Activated gamma-delta T cell treated with Interleukin-2 at 50 U/mL for 16 hours (primary cell): Measurements from ENCODE around the gene VAC14.

Experiments used
- DNase-seq: peaks from one replicate; pipeline ENCODE4 v3.0.0-alpha.2; 2020

The VAC14 gene

DNA sequence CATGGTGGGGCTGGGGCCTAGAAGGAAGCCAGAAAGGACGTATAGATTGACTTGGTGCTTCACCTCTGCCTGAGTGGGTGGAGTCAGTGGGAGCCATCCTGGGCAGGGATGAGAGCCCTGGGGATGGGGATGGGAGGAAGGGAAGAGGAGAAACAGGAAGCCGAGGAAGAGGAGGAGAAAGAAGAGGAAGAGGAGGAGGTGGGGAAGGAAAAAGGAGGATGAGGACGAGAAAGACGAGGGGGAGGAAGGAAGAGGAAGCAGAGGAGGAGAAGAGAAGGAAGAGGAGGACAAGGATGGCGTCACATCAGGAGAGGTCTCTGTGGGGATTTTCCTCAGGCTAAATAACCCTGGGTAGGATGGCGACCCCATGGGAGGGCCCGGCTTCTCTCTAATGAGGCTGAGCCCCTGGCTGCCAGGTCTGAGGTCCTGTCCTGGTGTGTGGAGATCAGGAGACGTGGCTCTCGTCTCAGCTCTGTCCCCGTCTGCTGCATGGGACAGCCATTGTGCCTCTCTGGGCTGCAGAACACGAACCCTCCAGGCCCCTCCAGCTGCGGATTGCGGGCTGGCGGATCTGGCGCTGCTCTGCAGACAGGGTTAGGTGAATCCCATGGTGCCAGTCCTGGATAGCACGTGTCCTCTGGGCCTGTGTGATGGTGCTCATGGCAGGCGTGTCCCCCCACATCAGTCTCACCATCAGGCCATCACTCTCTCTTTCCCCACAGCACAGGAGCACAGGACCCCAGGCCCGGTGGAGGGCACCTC is 79.6 kb downstream of the VAC14 start:
- DNase-seq: no peak

DNA sequence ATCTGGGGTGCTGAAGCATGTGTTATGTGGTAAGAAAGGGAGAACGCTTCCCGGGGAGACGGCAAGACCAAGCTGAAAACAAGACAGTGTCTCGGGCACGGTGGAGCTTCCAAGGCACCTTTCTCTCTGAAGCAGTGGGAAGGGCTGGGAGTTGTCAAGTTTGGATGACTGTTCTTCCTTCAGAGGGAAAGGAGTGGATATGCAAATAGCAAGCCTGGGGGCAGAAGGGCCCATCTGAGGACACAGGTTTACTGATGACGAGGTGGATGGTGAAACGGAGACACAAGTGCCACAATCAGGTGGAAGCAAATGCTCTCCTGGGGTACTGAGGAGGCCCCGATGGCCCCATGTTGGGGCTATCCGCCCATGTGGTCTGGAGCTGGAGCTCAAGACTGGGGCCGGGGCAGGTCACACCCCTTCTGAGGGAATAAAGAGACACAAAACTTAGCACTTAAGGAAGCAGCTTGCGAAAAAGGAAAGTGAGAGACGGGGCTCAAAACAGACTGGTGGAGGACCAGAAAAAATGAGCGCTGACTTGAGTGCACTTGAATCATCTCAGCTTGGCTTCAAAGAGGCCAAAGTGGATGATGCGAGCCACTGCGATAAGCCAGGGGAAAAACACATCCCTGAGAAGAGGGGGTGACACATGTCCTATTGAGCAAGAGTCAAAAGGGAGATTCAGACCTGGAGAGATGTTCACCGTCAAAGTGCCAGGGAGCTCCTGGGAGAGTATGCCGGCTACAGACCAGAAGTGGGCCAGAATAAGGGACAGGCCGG is 80.3 kb downstream of the VAC14 start:
- no peak for DNase-seq

DNA sequence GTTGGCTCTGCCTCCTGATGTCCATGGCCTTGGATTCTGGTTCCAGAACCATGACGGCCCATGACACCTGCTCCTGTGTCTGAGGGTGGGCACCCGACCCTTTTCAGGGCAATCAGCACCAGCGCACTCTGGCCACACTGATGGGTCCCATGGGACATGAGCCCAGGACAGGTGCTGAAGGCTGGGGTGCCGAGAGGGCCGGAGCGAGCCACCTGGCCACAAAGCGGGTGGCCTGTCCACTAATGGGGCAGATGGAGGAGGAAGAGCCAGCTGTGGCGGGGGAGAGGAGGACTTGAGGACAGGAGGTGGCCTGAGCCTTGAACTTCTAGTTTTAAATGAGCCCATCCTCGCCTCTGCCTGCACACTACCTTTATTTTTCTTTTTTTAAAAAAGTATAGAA is 83.9 kb downstream of the VAC14 start:
- DNase-seq: no peak

DNA sequence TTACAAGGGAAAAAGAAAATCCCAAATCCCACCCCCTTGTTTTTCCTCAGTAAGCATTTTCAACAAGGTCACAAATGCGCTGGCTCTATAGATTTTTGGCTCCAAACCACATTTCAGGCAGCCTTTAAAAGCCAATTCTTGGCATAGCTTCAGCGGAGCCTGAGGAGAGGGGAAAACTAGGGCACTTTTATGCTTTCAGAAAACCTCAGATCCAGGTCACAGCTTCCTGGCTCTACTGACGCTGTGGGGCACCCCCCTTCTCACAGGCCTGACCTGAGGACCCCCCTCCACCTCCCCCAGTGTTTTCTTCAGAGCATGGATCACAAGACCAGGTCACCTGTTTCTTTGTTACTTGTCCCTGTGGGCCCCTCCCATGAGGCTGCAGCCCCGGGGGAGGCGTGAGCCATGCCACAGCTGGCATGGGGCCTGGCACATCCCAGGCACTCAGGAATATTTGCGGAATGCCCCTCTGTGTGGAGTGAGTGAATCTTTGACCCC is 85.0 kb downstream of the VAC14 start:
- no peak for DNase-seq

DNA sequence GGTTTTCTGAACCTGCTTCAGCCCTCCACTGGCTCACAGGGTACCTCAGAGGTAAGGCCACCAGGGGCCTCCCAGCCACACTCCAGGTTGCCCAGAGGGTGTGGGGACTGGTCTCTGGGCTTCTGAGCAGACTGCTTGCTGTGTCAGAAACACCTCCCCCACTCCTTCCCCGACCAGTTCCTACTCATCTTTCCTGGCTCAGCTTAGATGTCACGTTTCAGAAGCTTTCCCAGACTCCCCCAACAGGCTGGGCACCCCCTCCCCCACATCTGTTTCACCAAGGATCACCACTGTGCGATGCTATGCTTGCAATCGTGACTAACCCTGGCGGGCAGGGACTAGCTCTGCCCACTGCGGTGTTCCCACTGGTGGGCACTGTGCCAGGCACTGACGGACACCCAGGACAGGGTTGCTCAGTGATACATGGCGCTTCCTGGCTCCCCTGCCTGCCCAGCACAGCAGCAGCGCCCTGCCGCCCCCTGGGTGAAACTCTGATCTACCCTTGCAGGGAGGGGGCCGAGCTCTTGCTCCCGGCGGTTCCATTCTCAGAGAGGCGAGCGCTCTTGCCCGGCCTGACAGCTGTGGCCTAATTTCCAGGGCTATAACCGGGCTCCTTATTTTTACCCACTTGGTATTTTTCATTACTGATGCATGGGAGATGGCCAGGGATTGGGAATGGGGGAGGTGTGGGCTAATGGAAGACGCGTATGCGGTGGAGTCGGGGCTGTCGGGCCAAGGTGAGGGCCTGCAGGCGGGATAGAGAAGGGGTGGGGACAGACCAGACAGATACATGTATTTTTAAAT is 85.7 kb downstream of the VAC14 start:
- DNase-seq: no peak

DNA sequence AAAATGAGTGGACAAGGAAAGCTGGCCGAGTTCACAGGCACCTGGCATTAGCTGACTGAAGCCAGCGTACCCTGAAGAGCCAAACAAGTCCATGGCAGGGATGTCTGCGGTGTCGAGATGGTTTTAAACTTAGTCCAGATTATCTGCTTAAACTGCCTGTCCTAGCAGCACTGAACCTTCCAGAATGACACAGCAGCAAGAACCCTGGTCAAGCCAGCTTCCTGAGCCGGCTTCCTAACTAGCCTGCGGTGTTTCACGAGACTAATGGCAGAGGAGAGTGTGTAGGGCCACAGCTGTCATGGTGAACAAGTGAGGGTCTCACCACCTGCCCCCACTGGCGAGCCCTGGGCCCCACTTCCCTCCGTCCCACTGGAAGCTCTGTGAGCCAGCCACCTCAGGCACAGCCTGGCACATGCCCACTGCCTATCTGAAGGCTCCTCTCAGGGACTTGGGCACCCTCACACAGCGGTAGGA is 86.3 kb downstream of the VAC14 start:
- no peak for DNase-seq

DNA sequence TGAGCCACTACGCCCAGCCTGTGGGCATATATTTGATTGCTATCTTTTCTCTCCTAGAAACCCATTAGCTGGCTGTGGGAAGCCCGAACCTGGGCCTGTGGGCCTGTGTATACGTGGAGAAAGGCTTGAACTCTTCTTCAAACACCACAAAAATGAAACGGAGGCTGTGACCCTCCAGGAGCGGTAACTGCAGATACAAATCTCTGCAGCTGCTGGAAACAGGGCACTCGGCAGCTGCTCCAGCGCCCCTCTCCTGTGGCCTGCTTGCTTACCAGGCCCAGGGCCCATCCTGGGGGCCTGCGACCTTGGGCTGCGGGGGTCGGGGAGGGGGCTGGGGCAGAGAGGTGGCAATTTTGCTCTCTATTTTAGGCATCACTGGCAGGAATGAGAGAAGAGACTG is 87.1 kb downstream of the VAC14 start:
- DNase-seq: no peak

DNA sequence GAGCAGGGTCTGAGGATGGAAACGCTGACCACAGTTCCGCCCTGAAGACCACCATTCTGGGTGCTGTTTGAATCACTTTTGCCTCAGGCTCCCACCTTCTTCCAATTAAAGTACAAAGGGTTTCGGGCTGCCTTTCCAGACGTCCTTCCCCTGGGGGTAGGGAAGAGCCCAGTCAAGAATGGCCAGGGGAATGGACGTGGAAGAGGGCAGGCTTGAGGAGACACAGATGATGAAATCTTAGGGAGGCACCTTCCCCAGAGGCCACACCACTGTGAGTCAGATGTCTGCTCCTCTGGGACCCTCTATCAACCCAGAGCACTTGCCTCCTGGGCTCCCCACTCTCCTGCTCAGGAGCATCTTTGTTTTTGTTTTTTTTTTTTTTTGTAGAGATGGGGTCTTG is 87.6 kb downstream of the VAC14 start:
- DNase-seq: no peak

DNA sequence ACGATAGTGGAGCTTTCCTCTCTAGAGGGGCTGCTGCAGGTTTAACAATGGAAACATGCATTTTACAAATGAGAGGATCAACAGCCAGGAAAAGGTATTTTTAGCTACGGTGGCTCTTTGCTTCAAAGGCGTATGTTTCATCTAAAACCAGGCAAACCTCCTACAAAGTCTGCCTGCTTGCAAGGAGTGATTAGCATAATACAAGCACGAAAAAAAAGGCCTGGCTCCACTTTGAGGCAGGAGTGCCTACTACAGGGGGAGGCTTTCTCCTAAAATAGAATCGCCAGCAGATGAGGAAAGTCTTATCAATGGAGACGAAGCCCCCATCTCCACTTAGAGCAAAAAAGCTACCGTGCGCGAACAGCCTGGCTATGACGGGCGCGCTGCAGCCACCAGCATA is 88.0 kb downstream of the VAC14 start:
- no peak for DNase-seq

DNA sequence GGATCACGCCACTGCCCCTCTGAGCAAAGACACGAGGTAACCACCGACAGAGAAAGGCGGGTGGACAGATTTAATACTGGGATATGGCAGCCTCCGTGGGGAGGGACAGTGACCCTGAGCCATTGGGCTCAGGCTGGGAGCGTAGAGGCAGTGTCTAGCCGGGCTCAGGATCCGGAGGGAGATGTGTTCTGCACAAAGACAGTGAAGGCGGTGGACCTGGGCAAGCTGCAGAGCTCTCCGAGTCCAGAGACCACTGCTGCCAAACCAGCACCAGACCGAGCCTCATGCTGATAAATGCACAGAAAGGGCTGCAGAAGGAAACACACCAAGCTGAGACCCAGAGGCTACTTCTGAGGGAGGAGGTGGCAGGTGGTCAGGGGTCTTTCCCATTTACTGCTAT is 88.6 kb downstream of the VAC14 start:
- no peak for DNase-seq

DNA sequence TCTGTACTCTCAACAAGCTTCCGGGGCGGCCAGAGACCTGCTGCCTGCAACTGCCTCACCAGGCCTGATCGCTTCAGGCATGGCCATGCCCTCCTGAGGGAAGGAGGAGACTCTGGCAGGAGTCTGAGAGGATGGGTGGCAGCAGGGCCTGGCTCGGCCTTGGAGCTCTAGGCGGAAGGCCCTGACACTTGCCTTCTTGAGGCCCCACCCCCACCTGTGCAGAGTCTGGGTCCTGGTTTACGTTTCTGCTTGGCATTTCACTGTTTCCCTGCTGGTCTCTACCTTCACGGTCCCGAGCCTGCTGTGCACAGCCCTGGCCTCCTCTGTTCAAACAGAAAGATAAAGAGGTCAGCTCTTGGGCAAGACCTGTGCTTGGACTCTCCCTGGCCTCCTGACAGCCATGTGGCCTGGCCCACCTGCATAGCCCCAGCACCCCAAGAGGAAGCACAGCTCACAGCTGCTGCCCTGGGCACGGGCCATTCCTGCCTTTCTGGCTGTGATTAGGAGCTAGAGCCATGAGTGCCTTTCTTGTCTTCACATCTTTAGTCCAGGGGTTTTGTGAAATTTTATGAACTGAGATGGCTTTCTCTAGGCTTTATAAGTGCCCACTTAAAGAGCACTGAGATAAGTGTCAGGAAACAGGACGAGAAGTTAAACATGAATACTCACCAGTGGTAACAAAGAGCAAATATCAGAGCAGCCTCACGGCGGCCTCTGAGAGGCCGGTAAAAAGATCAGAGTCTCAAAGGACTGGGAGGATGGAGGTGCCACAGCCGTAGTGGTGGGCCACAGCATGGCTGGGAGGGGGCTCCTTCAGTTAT is 89.5 kb downstream of the VAC14 start:
- no peak for DNase-seq

DNA sequence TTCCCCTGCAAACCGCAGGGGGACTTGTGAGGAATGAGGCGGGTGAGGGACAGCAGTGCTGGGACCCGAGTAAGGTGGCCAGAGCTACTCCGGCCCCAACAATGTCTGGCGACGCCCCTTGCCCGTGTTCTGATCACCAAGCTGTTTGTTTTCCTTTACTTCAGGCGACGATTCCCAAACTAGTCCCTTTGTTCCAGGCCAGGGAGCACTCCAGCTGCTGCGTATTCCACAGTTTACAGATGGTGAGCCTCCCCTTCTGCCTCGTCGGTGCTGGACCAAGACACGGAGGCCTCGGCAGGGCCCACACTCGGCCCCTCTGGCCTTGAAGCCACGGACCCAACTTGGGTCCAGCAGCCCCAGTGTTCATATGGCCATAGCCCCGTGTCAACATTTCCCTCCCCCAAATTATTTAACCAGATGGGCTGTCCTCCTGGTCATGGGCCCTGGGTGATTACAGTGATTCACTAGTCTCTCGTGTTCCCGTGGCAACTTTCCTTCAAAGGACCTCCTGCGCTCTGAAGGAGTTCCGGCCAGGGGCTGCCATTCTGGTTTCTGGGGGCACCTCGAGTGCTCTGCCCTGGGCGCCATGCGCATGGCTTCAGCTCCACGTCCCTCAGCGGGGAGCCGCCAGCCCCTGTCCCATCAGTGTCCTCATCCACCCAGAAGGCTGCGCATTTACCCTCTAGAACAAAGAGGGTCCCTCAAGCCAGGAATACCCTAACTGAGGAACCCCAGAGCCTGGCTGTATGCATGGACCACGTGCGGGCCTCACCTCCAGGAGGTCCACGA is 90.3 kb downstream of the VAC14 start:
- DNase-seq: no peak

DNA sequence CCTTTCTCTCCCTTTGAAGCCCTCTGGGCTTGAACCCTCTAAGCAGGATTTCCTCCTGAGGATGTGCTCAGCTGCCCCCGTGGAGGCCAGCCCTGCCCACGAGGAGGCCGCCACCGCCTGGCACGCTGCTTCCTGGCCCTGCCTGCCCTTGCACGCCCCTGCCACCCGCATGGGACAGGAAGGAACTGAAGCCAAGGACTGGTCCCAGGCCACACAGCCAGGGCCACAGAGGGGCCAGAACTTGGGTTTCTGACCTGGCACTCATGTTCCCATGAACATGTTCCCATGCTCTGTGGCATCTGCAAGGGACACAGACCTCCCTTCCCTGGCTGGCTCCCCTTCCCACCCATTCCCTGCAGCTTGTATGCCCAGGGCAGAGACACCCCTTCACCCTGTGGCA is 91.0 kb downstream of the VAC14 start:
- no peak for DNase-seq

DNA sequence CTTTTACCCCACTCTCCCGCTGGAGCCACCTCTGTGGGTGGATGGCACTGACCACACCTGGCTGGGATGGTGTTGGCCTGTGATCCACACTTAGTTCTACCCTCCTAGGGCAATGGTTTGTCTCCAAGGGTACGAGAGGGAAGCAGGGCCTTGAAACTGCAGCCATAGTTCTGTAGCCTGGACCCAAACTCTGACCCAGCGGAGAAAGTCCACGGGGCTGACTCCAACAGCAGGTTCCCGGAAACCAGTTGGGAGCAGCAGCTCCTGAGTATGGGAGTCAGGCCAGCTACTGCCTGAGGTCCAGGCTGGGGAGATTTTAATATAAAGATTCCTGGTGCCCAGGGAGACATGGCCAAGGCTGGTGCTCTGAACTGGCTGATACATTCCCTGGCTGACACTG is 91.5 kb downstream of the VAC14 start:
- no peak for DNase-seq

DNA sequence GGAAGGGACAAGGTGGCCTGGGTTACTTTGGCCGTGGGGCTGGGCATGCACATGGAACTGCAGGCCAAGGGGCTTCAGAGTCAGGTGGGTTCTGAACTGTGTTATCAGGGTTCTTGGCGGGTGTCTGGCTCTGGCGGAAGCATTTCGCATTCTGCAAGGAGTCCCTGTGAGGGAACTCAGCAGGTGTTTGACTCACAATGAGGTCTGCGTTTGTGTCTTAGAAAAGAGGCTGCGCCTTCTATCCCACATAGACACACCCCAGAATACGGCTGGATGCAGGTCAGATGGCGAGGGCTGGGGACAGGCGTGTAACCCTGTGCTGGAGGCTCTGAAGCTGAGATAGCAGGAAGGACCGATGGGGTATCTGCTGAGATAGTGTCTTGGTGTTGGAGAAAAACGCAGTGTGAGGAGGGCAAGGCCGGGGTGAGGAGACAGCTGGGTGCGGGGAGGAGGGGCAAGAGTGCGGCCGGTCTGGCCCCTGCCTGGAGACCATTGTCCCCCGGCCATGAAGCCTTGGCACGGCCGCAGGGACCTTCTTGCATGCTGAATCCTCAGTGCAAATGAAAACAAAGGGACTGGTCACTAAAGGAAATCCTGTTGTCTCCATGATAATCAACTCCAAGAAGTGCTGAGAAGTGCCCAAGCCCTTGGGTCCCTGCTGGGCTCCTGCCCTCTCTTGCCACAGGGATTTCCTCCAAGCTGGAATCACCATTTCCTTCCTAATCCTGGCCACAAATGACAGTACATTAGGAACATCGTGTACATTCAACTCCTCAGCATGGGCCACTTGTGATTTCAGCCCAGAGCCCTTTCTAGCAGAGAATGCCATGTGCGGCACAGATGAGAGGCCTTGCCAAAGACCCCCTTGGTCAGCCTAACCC is 92.4 kb downstream of the VAC14 start:
- DNase-seq: no peak

DNA sequence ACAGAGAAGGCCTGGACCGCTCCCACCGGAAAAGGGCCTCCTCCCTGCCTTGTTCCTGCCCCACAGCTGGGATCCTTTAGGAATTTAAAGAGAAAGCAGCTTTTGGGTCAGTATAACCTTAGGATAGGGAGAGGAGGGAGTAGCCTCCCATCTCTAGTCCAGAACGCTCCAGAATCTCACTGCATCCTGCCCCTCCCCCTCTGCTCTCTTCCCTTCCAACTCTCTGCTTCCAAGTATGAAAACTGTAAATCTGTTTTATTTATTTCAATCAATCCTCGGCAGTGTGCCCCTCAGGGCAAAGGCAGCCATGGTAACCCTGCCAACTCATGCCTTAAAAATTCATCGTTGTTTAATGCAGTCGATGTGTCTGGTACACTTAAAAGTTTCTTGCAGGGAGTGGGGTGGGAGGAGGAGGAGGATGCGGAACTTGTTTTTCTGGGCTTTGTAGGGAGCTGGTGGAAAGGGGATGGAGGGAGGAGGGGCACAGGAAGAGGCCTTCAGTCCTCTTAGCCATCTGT is 94.0 kb downstream of the VAC14 start:
- no peak for DNase-seq

DNA sequence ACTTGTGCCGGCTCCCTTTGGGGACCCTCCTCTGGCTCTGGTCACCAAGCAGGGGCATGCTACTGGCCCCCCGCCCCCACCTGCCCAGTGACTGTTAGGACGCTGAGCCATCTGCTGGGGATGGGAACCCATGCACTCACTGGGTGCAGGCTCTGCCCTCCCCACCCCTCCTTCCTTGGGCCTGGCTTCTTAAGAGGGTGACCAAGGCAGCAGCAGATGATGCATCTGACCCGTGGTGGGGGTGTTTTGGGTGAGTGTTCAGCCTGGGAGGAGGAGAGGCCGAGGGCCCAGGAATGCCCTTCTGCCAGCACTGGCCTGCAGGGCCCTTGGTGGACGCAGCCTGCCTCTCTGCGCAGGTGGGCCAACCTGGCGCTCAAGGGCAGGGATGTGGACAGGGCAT is 95.9 kb downstream of the VAC14 start:
- DNase-seq: no peak

DNA sequence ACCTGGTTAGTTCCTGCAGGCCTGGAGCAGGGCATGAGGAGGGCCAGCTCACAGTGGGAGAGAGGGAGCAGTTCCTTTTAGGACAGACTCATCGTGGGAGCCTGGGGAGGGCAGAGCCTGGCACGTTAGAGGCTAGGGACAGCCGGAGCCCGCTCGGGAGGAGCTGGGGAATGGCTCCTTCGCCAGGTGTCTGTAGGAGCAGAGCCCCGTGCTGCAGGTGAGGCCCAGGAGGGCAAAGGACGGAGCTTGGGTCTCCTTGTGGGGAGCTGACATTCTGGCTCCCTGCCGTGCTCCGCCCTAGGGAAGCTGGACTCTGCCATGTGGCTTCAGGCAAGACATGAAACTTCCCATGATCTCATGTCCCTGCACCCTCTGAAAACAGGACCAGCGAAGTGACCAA is 96.4 kb downstream of the VAC14 start:
- no peak for DNase-seq

DNA sequence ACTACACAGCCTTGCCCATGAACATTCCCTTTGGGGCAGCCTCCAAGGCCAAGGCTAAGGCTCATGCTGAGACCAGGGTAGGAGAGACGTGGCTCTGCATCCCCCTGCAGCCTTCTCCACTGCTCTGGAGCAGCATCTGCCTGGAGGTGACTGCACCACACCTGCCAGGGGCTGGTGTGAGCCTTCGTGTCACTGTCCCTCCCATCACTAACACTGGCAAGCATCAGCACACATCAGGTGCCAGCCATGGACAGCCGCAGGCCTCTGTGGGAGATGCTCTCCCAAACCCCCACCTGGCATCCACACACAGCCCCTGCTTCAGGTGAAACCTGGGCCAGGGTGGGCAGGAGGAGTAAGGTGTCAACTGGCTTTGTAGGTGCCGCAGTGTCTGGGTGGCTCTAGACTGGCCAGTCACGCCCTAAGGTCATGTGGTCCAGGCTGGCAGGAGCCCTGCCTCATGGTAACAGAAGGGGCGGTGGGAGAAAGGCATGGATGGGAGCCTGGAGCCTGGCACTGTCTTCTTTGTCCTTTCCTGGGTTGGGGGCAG is 97.0 kb downstream of the VAC14 start:
- DNase-seq: no peak
